Islet of Langerhans (tissue), 1 donor: Measurements from ENCODE around the gene NFIB.

Experiments used
- FAIRE-seq: peaks from one replicate; lab custom pipeline; 2011; peaks lifted over from hg19 to GRCh38; lab: Jason Lieb, UNC

Gene NFIB

GRCh38 chr9:14062586-14063221 lies 251.2 kb downstream of the NFIB start:
- no peak for FAIRE-seq

GRCh38 chr9:14061936-14062585 lies 251.9 kb downstream of the NFIB start:
- no peak for FAIRE-seq

- FAIRE-seq: no peak
Observed at GRCh38 chr9:14058325-14058688, 255.6 kb downstream of the NFIB start.

GRCh38 chr9:14057368-14058324 lies 256.3 kb downstream of the NFIB start:
- no peak for FAIRE-seq

- no peak for FAIRE-seq
Observed at GRCh38 chr9:14056316-14056861, 257.6 kb downstream of the NFIB start.

- no peak for FAIRE-seq
Observed at GRCh38 chr9:14054096-14054495, 259.8 kb downstream of the NFIB start.

- no peak for FAIRE-seq
Observed at GRCh38 chr9:14052359-14052758, 261.6 kb downstream of the NFIB start.

GRCh38 chr9:14051419-14051818 lies 262.5 kb downstream of the NFIB start:
- FAIRE-seq: no peak

- FAIRE-seq: no peak
Observed at GRCh38 chr9:14043483-14043882, 270.5 kb downstream of the NFIB start.

- FAIRE-seq: no peak
Observed at GRCh38 chr9:14037331-14037730, 276.6 kb downstream of the NFIB start.

- FAIRE-seq: no peak
Observed at GRCh38 chr9:14033067-14033466, 280.9 kb downstream of the NFIB start.
